IPS-20b (cell line): ENCODE data around the gene RING1.

Experiments
- H3K27ac ChIP-seq: one replicate; pipeline ENCODE4 v1.5.1; 2013; ENCODE audit warnings: low read length
- H3K27me3 ChIP-seq: 2 replicates; pipeline ENCODE4 v1.6.1; 2013; ENCODE audit warnings: mild to moderate bottlenecking, low read length, inconsistent platforms; ENCODE audit not compliant: insufficient read depth
- H3K36me3 ChIP-seq: 2 replicates; pipeline ENCODE4 v1.6.1; 2013; ENCODE audit warnings: low read depth, mild to moderate bottlenecking, inconsistent platforms, low read length, moderate library complexity; ENCODE audit not compliant: insufficient read depth
- H3K4me1 ChIP-seq: 2 replicates; pipeline ENCODE4 v1.6.1; 2013; ENCODE audit warnings: mild to moderate bottlenecking, control low read depth, inconsistent platforms, low read length, moderate library complexity; ENCODE audit not compliant: insufficient read depth
- H3K4me3 ChIP-seq: 2 replicates; pipeline ENCODE4 v1.5.1; 2013; ENCODE audit warnings: mild to moderate bottlenecking, low read length, inconsistent platforms
- H3K9ac ChIP-seq: 2 replicates; pipeline ENCODE4 v1.6.1; 2013; ENCODE audit warnings: low read depth, mild to moderate bottlenecking, inconsistent platforms, low read length, moderate library complexity
- H3K9me3 ChIP-seq: 2 replicates; pipeline ENCODE4 v1.6.1; 2013; ENCODE audit warnings: mild to moderate bottlenecking, low read depth, low read length, inconsistent platforms; ENCODE audit not compliant: insufficient read depth

Gene RING1

DNA sequence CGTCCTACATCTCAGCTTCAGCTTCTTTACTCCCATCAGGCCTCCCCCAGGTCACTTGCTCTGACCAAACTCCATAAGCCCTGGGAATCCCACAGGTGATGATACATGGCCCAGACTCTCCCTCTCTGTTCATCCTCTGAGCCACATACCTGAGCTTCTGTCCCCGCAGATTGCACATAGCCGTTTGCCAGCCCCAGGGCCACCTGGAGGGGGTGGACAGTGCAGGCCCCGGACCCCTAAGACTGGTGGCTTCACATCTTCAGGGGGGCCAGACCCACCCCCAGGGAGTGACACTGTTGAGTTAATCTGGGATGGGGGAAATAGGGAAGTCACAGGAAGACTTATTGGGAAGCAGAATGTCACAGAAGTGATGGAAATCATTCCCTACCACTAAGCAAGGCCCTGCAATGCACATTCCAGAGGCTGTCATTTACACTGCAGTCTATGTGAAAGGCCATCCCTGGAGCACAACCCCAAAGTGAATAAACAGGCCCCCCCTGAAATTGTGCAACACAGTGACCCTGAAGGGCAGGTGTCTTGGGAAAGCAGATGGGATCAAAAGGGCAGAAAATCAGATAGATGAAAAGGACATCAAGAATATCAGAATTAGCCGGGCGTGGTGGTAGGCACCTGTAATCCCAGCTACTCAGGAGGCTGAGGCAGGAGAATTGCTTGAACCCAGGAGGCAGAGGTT, 10.0 kb upstream of the RING1 start:
- peaks cover 50% of the 10 kb centered on the region for H3K36me3 ChIP-seq
- H3K9ac ChIP-seq = no peak overlapping the region
- no peaks in the 10 kb centered on the region for H3K9me3 ChIP-seq
- no peaks in the 10 kb centered on the region for H3K27me3 ChIP-seq
- H3K27ac ChIP-seq = no peak overlapping the region
- peaks cover 3% of the 10 kb centered on the region; the same call in 1 of the 2 replicates for H3K4me1 ChIP-seq
- H3K4me3 ChIP-seq = no peak overlapping the region

GRCh38 chr6:33198853-33199436, 9.4 kb upstream of the RING1 start:
- H3K4me3 ChIP-seq = peak overlapping the region; percentile 96
- no peak overlapping the region; the same call in 1 of the 2 replicates for H3K9ac ChIP-seq
- peaks cover 56% of the 10 kb centered on the region for H3K36me3 ChIP-seq
- no peaks in the 10 kb centered on the region for H3K27me3 ChIP-seq
- H3K27ac ChIP-seq = no peak overlapping the region
- no peaks in the 10 kb centered on the region for H3K9me3 ChIP-seq
- H3K4me1 ChIP-seq = peaks cover 6% of the 10 kb centered on the region

DNA sequence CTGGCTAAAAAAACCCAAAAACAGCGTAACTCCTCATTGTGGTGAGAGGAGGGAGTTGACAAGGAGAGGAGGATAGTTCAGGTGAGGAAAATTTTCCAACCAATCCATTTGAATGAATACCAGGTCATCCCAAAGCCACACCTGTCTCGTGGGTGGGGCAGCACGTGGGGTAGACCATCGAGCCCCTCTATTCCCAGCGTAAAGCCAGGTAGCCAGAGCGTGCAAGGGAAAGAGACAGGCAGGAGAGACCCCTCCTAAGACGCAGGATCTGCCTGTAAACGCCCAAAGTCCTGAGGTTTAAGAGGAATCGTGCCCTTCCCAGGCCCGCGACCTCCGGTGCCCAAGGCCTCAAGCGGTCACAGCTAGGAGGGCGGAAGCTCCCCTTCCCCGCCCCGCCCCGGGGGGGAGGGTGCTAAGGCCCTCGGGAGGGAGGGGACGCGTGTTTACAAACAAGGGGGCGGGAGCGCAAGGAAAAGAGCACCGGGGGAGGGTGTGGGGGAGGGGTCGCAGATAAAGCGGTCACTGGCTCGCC, 8.5 kb upstream of the RING1 start:
- no peaks in the 10 kb centered on the region for H3K27me3 ChIP-seq
- peak overlapping the region; percentile 95; the same call in 1 of the 2 replicates for H3K9ac ChIP-seq
- H3K27ac ChIP-seq = no peak overlapping the region
- no peaks in the 10 kb centered on the region for H3K9me3 ChIP-seq
- peaks cover 9% of the 10 kb centered on the region for H3K4me1 ChIP-seq
- H3K4me3 ChIP-seq = peak overlapping the region; percentile 96
- H3K36me3 ChIP-seq = peaks cover 51% of the 10 kb centered on the region

DNA sequence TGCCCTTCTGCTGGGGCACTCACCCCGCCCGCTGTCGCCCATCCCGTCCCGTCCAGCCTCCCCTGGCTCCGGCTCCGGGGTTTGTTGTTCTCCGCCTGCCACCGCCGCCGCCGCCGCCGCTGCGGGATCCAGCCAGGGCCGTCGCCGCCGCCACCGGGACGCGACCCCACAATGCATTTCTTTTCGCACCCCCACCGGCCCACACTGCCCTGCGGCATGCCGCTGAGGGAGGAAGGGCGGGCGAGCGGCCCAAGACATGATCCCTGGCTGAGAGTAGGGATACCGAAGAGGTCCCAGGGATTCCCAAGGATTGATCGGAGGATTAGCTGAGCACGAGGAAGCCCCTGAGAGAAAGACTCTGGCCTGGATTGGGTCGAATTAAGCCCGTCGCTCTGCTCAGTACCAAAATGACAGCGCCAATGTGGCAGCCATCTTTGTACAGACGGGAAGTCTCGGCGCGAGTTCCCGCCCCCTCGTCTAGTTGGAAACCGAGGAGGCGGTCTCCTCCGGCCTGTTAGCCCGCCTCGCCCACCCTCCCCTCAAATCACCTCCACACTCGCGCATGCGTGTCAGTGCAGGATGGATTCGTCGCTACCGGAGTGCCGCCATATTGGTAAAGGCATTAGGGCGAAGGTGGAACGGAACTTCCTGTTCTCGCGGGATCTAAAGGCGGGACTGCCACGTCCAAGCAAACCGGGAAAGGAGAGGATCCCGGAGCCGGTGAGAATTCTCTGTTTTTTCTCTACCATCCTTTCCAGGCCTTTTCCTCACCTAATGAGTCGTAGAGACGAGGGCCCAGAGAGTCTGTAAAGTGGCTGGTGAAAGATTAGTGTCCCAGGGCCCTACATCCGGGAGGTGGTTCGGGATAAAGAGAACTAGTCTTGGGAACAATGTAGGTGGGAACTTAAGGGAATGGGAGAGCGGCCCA, 7.8 kb upstream of the RING1 start, which contains the start of the genes RXRB and SLC39A7:
RXRB (minus strand) TSS at position 447 of the 928 bp plus-strand sequence; CDS start at position 258, 189 bp downstream.
SLC39A7 (plus strand) TSS at position 649 of the 928 bp plus-strand sequence. CDS start 379 bp downstream, outside the sequence.
- peak within 1 kb of the TSS; percentile 96 for H3K4me3 ChIP-seq
- H3K9me3 ChIP-seq = no peaks in the 10 kb centered on the region
- H3K9ac ChIP-seq = peak within 1 kb of the TSS; percentile 95
- peaks cover 11% of the 10 kb centered on the region for H3K4me1 ChIP-seq
- peaks cover 6% of the 10 kb centered on the region for H3K27me3 ChIP-seq
- peaks cover 44% of the 10 kb centered on the region for H3K36me3 ChIP-seq
- H3K27ac ChIP-seq = peak within 1 kb of the TSS; percentile 85

- H3K36me3 ChIP-seq = peaks cover 37% of the 10 kb centered on the region
- peaks cover 14% of the 10 kb centered on the region for H3K4me1 ChIP-seq
- H3K9me3 ChIP-seq = no peaks in the 10 kb centered on the region
- H3K27ac ChIP-seq = peak overlapping the region; percentile 85
- H3K4me3 ChIP-seq = peak overlapping the region; percentile 96
- peaks cover 13% of the 10 kb centered on the region for H3K27me3 ChIP-seq
- peak overlapping the region; percentile 95 for H3K9ac ChIP-seq
These were observed 7.2 kb upstream of the RING1 start for GRCh38 chr6:33201147-33201545.

DNA sequence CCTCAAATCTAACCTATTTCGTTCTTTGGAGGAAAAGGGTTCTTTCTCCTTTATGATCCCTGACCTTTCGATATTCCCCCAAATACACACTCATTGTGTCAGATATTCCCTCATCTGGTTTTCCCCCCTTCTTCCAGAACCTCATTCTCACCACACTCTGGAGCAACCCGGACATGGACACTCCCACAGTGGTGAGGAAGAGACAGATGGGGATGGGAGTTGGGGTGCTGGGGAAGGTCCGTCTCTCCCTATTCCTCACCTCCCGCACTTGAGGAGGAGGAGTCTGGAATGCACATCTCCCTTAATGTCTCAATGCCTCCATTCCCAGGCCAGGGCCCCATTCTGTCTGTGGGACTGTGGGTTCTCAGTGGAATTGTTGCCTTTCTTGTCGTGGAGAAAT, 6.4 kb upstream of the RING1 start:
- H3K27ac ChIP-seq = no peak overlapping the region
- peak overlapping the region; percentile 95; the same call in 1 of the 2 replicates for H3K9ac ChIP-seq
- no peaks in the 10 kb centered on the region for H3K9me3 ChIP-seq
- peaks cover 14% of the 10 kb centered on the region for H3K4me1 ChIP-seq
- peaks cover 21% of the 10 kb centered on the region for H3K27me3 ChIP-seq
- H3K36me3 ChIP-seq = peaks cover 30% of the 10 kb centered on the region
- peak overlapping the region; percentile 96 for H3K4me3 ChIP-seq

GRCh38 chr6:33202799-33203198, 5.5 kb upstream of the RING1 start:
- Histone ChIP-seq H3K9ac (no peak overlapping the region), H3K4me1 (peaks cover 14% of the 10 kb centered on the region)

GRCh38 chr6:33203443-33204164, 4.7 kb upstream of the RING1 start:
- H3K4me1 ChIP-seq = peaks cover 14% of the 10 kb centered on the region

More at GRCh38 chr6:33202799-33203198, 5.5 kb upstream of the RING1 start:
- Histone ChIP-seq H3K27ac (no peak overlapping the region), H3K27me3 (peaks cover 30% of the 10 kb centered on the region), H3K36me3 (peaks cover 26% of the 10 kb centered on the region), H3K4me3 (no peak overlapping the region), H3K9me3 (no peaks in the 10 kb centered on the region)

DNA sequence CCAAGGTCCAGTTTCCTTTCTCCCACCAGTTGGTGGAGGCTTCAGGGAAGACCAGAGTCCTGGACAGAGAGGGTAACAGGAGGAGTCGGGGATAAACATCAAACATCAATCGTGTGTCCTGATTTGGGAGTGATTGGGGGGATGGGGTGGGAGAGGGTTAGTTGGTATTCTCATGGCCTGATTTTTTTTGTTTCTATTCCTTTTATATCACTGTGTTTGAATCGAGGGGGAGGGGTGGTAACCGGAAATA, 4.2 kb upstream of the RING1 start:
- Histone ChIP-seq H3K36me3 (peaks cover 26% of the 10 kb centered on the region), H3K27me3 (peaks cover 34% of the 10 kb centered on the region), H3K4me1 (peaks cover 17% of the 10 kb centered on the region), H3K27ac (no peak overlapping the region), H3K9me3 (no peaks in the 10 kb centered on the region), H3K4me3 (peak overlapping the region; percentile 87), H3K9ac (peak overlapping the region; percentile 24; the same call in 1 of the 2 replicates)

More at GRCh38 chr6:33203443-33204164, 4.7 kb upstream of the RING1 start:
- Histone ChIP-seq H3K4me3 (peak overlapping the region; percentile 87), H3K27me3 (peaks cover 34% of the 10 kb centered on the region), H3K9me3 (no peaks in the 10 kb centered on the region), H3K27ac (no peak overlapping the region), H3K36me3 (peaks cover 26% of the 10 kb centered on the region), H3K9ac (peak overlapping the region; percentile 24; the same call in 1 of the 2 replicates)

DNA sequence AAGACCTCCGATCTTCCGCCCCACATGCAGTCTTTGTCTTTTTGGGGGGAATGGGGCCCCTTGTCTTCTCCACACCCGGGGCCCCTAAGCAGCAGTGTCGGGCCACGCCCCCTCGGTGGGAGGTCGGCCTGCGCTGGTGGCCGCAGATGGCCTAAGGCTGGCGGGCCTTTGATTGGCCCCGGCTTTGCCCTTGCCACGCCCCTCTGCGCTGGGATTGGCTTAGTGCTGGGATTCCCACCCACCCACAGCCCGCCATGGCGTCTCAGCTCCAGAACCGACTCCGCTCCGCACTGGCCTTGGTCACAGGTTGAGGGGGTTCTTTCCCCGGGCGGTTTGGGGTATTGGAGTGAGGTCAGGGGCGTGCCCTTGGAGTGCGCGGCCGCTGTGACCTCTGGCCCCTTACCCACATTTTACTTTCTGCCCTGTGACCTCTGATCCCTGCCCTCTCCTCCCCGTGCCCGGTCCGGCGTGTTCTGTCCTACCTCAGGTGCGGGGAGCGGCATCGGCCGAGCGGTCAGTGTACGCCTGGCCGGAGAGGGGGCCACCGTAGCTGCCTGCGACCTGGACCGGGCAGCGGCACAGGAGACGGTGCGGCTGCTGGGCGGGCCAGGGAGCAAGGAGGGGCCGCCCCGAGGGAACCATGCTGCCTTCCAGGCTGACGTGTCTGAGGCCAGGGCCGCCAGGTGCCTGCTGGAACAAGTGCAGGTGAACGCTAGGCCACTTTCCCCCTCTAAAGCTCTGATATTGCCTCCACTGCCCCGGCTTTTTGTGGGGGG, 3.7 kb upstream of the RING1 start, which contains the start of gene HSD17B8:
HSD17B8 (plus strand) TSS at position 241 of the 776 bp plus-strand sequence; CDS start at position 255, 14 bp downstream.
- Histone ChIP-seq H3K4me3 (peak within 1 kb of the TSS; percentile 87), H3K27ac (no peak within 1 kb of the TSS), H3K9me3 (no peaks in the 10 kb centered on the region)

More for the DNA sequence above, 3.7 kb upstream of the RING1 start, which contains the start of gene HSD17B8:
- Histone ChIP-seq H3K36me3 (peaks cover 29% of the 10 kb centered on the region), H3K9ac (peak within 1 kb of the TSS; percentile 76; the same call in 1 of the 2 replicates), H3K4me1 (peaks cover 19% of the 10 kb centered on the region), H3K27me3 (peaks cover 34% of the 10 kb centered on the region)
